Measurements from ENCODE around the gene TECPR2. TPM values are rescaled to one million over a fixed set of nuclear protein-coding genes. Genes with fewer than 3 reads are reported as not detected.

Gene TECPR2
- total and polyA plus RNA-seq, 2 of the 13 experiments (the other 11 are each of a cell fraction or from before 2014, with no cell fraction given) = 3.5 to 5.7 TPM

DNA sequence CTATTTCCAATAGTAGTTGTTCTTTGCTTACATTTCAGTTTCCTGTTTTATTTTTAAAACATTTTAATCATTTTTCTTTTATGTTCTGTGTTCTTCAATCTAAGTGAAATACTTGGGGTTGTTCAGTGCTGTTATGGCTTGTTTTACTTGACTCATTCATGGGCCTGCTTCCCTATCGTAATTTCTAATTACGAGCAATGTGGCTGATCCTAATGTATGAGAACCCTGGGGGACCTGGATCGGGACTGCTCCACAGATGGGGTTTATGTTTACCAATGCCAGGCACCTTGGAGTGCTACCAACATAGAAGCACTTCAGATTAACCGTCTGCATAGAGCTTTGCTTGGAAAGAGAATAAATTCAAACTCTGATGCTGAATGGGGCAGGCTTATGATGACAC is 29.8 kb downstream of the TECPR2 start:
- CTCF ChIA-PET (ENCODE audit: low intra/inter-chr PET ratio, low total read pairs) = no interaction called here
- H3K27me3 ChIP-seq (ENCODE audit: control insufficient read depth in 1 of 2, insufficient read depth in 2 of 2, low read length in 2 of 2) = no peaks in the 10 kb centered on the region
- ATAC-seq = no peak
- intact Hi-C loops (cut with micrococcal nuclease; ENCODE audit: unreplicated experiment) (no loop called here), in situ Hi-C loops (cut with HindIII; ENCODE audit: extremely low pct_ligation_motif_present, low pct_unique_long_range_greater_than_20kb) (no loop called here)
- DNase-seq (ENCODE audit: low spot score) = no peak
- no peaks in the 10 kb centered on the region; a peak in 1 of 5 replicates for H3K36me3 ChIP-seq (replicated peaks in 1 of 2; ENCODE audit: control insufficient read depth in 1 of 2, insufficient read depth in 2 of 2, low read length in 2 of 2)
- no peak overlapping the region for H3K4me2 ChIP-seq (ENCODE audit: low read depth, low read length)
- H2AFZ ChIP-seq (ENCODE audit: low read length) = no peak overlapping the region
- no peaks in the 10 kb centered on the region for H3K9me3 ChIP-seq (ENCODE audit: low read length)
- WGBS (ENCODE audit: low lambda C conversion rate) = 95% methylated on average over 4 of the region's 4 CpGs
- no peaks in the 10 kb centered on the region for H3K79me2 ChIP-seq (ENCODE audit: insufficient read depth, low read length)
- FAIRE-seq = no peak
- no peak overlapping the region for H3K9ac ChIP-seq (ENCODE audit: insufficient read depth, low read depth, low read length)
- POLR2A ChIA-PET = no interaction called here
- H3K4me1 ChIP-seq (ENCODE audit: insufficient read depth, low read length) = peaks cover 41% of the 10 kb centered on the region
- H3K4me3 ChIP-seq (replicated peaks in 1 of 3; ENCODE audit: insufficient read depth in 1 of 3, low read depth in 2 of 3, low read length in 3 of 3) = no peak overlapping the region
- TF ChIP-seq ZNF180 (CRISPR knock-in tag; IDR thresholded peaks at IDR 0.05; ENCODE audit: borderline replicate concordance, low read depth) (no peak), CBX5 (CRISPR knock-in tag; IDR thresholded peaks at IDR 0.05; ENCODE audit: borderline replicate concordance) (no peak), ZNF619 (CRISPR knock-in tag; IDR thresholded peaks at IDR 0.05) (no peak)
- no peaks in the 10 kb centered on the region for H4K20me1 ChIP-seq (ENCODE audit: insufficient read depth, low read length)
- BruUV-seq (replicated peaks) = no TSS peak
- H3K27ac ChIP-seq (ENCODE audit: extremely low read length, insufficient read depth, low read length) = no peak overlapping the region

GRCh38 chr14:102394717-102395375 is 32.1 kb downstream of the TECPR2 start:
- in situ Hi-C loops (cut with HindIII; ENCODE audit: extremely low pct_ligation_motif_present, low pct_unique_long_range_greater_than_20kb) = no loop called here

More at GRCh38 chr14:102394717-102395375, 32.1 kb downstream of the TECPR2 start:
- Histone ChIP-seq H3K36me3 (replicated peaks in 1 of 2; ENCODE audit: control insufficient read depth in 1 of 2, insufficient read depth in 2 of 2, low read length in 2 of 2) (no peaks in the 10 kb centered on the region; a peak in 1 of 5 replicates), H3K9me3 (ENCODE audit: low read length) (peaks cover 4% of the 10 kb centered on the region; the same call in 1 of the 2 replicates), H3K4me1 (ENCODE audit: insufficient read depth, low read length) (peaks cover 34% of the 10 kb centered on the region), H3K79me2 (ENCODE audit: insufficient read depth, low read length) (no peaks in the 10 kb centered on the region), H3K4me3 (replicated peaks in 1 of 3; ENCODE audit: insufficient read depth in 1 of 3, low read depth in 2 of 3, low read length in 3 of 3) (no peak overlapping the region), H2AFZ (ENCODE audit: low read length) (no peak overlapping the region), H3K4me2 (ENCODE audit: low read depth, low read length) (no peak overlapping the region), H3K9ac (ENCODE audit: insufficient read depth, low read depth, low read length) (no peak overlapping the region), H3K27me3 (ENCODE audit: control insufficient read depth in 1 of 2, insufficient read depth in 2 of 2, low read length in 2 of 2) (no peaks in the 10 kb centered on the region), H3K27ac (ENCODE audit: extremely low read length, insufficient read depth, low read length) (no peak overlapping the region), H4K20me1 (ENCODE audit: insufficient read depth, low read length) (no peaks in the 10 kb centered on the region)
- POLR2A ChIA-PET = interaction anchor here (1.4 kb wide), 1 partner anchor 32 kb away, joined by 4 read pairs; the partner anchor contains the start of genes CINP and TECPR2
- BruUV-seq (replicated peaks) = no TSS peak
- ATAC-seq (peak; percentile 31; the same call in 1 of the 3 replicates), FAIRE-seq (no peak), DNase-seq (ENCODE audit: low spot score) (no peak)
- CTCF ChIA-PET (ENCODE audit: low intra/inter-chr PET ratio, low total read pairs) = no interaction called here
- no peak for TF ChIP-seq ZNF569 (CRISPR knock-in tag; IDR thresholded peaks at IDR 0.05; ENCODE audit: borderline replicate concordance)
- TF ChIP-seq RBAK (CRISPR knock-in tag; IDR thresholded peaks at IDR 0.05) = peak; percentile 73; the same call in 1 of the 2 replicates
- TF ChIP-seq, protein P1, sequence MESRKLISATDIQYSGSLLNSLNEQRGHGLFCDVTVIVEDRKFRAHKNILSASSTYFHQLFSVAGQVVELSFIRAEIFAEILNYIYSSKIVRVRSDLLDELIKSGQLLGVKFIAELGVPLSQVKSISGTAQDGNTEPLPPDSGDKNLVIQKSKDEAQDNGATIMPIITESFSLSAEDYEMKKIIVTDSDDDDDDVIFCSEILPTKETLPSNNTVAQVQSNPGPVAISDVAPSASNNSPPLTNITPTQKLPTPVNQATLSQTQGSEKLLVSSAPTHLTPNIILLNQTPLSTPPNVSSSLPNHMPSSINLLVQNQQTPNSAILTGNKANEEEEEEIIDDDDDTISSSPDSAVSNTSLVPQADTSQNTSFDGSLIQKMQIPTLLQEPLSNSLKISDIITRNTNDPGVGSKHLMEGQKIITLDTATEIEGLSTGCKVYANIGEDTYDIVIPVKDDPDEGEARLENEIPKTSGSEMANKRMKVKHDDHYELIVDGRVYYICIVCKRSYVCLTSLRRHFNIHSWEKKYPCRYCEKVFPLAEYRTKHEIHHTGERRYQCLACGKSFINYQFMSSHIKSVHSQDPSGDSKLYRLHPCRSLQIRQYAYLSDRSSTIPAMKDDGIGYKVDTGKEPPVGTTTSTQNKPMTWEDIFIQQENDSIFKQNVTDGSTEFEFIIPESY (CRISPR knock-in tag; IDR thresholded peaks at IDR 0.05) = peak; percentile 83
- 0 out of 2 replicates have a peak, but pooled peaks have one; percentile 31 for TF ChIP-seq ZBTB38 (CRISPR knock-in tag; IDR thresholded peaks at IDR 0.05)
- TF ChIP-seq CEBPB (IDR thresholded peaks at IDR 0.05; ENCODE audit: borderline replicate concordance, low read depth, low read length) = peak; percentile 53; the same call in 1 of the 2 replicates
- intact Hi-C loops (cut with micrococcal nuclease; ENCODE audit: unreplicated experiment) = no loop called here
- 68% methylated on average over 9 of the region's 9 CpGs for WGBS (ENCODE audit: low lambda C conversion rate)
